ENCODE data around the gene CC2D2B.

DNA sequence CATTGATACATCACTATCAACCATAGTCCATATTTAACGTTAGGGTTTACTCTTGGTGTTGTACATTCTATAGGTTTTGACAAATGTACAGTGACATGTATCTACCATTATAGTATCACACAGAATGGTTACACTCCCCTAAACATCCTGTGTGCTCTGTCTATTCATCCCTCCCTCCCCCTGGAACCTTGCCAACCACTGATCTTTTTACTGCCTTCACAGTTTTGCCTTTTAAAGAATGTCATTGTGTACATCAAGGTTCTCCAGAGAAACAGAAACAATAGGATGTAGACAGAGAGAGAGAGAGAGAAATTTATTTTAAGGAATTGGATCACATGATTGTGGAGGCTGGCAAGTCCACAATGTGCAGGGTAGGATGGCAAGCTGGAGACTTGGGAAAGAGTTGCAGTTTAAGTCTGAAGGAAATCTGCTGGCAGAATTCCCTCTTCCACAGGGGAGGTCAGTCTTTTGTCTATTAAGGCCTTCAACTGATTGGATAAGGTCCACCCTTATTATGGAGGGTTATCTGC lies 90.5 kb downstream of the CC2D2B start:
- no peak for TF ChIP-seq EZH2 (IDR thresholded peaks at IDR 0.05; ENCODE audit: borderline replicate concordance, low read depth, low read length, poor library complexity, severe bottlenecking)
- TF ChIP-seq, protein P1, sequence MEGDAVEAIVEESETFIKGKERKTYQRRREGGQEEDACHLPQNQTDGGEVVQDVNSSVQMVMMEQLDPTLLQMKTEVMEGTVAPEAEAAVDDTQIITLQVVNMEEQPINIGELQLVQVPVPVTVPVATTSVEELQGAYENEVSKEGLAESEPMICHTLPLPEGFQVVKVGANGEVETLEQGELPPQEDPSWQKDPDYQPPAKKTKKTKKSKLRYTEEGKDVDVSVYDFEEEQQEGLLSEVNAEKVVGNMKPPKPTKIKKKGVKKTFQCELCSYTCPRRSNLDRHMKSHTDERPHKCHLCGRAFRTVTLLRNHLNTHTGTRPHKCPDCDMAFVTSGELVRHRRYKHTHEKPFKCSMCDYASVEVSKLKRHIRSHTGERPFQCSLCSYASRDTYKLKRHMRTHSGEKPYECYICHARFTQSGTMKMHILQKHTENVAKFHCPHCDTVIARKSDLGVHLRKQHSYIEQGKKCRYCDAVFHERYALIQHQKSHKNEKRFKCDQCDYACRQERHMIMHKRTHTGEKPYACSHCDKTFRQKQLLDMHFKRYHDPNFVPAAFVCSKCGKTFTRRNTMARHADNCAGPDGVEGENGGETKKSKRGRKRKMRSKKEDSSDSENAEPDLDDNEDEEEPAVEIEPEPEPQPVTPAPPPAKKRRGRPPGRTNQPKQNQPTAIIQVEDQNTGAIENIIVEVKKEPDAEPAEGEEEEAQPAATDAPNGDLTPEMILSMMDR (conservative IDR thresholded peaks at IDR 0.05; ENCODE audit: low read depth, low read length): no peak
